Tibial artery (tissue), 4 donors: ENCODE measurements around the gene NRXN3.

Experiments used
- DNase-seq, 2 donors: peaks; one replicate each; pipeline ENCODE4 v3.0.0-alpha.2; 2019
- H3K27ac ChIP-seq, 2 donors: fragments of 200-600 bp; sonication (generic) in 1 of 2; 1 replicate in 1 of 2; 2 replicates in 1 of 2; pipeline ENCODE4 v1.5.1; 2018 to 2019; ENCODE audit warnings: mild to moderate bottlenecking in 1 of 2
- H3K27me3 ChIP-seq, 2 donors: fragments of 200-600 bp; sonication (generic) in 1 of 2; one replicate each; pipeline versions ENCODE4 v1.5.1 to v1.6.0; 2016 to 2019
- H3K36me3 ChIP-seq, 3 donors: fragments of 200-600 bp; sonication (generic) in 2 of 3; one replicate each; pipeline ENCODE4 v1.5.1; 2016 to 2019; ENCODE audit warnings: mild to moderate bottlenecking in 2 of 3
- H3K4me1 ChIP-seq, 4 donors: fragments of 200-600 bp; sonication (generic) in 2 of 4; 1 replicate in 3 of 4; 2 replicates in 1 of 4; pipeline ENCODE4 v1.5.1; 2016 to 2019
- H3K4me3 ChIP-seq, 2 donors: fragments of 200-600 bp; sonication (generic) in 1 of 2; 1 replicate in 1 of 2; 2 replicates in 1 of 2; pipeline ENCODE4 v1.5.1; 2018 to 2019; ENCODE audit warnings: mild to moderate bottlenecking in 2 of 2
- H3K9me3 ChIP-seq, 3 donors: fragments of 200-600 bp; sonication (generic) in 1 of 3; one replicate each; pipeline ENCODE4 v1.5.1; 2016 to 2019
- CTCF ChIP-seq, 2 experiments: fragments of 200-600 bp in 1 of 2; fragments of 450-650 bp in 1 of 2; IDR thresholded peaks; one replicate each; pipeline ENCODE4 v1.5.1; 2017 to 2019; ENCODE audit warnings: antibody characterized with exemption in 2 of 2, mild to moderate bottlenecking in 1 of 2, moderate library complexity in 1 of 2
- intact Hi-C: fragments of 100-400 bp; cut with DNase I; formaldehyde crosslinking; loops from one replicate; pipeline ENCODE4 v1.15.0; 2023; ENCODE audit warnings: low total_unique reads

NRXN3 gene

GRCh38 chr14:79837699-79838098 is 1667.5 kb downstream of the NRXN3 start:
- Histone ChIP-seq H3K4me1 (peaks cover 0 to 13% (median 0%) of the 10 kb centered on the region in 4 donors), H3K27ac (no peak overlapping the region), H3K27me3 (no peaks in the 10 kb centered on the region), H3K9me3 (no peaks in the 10 kb centered on the region), H3K36me3 (no peaks in the 10 kb centered on the region), H3K4me3 (no peak overlapping the region)
- DNase-seq = no peak
- no peak for TF ChIP-seq CTCF (IDR thresholded peaks at IDR 0.05)
- intact Hi-C loops = no loop called here

GRCh38 chr14:79840103-79840502 is 1669.9 kb downstream of the NRXN3 start:
- H3K4me3 ChIP-seq = no peak overlapping the region
- no peaks in the 10 kb centered on the region for H3K36me3 ChIP-seq
- no peak overlapping the region for H3K27ac ChIP-seq
- intact Hi-C loops = loop anchor here (5.0 kb wide), 1 partner anchor 1372 kb away; no protein-coding TSS in a partner anchor
- peaks cover 0 to 13% (median 0%) of the 10 kb centered on the region in 4 donors for H3K4me1 ChIP-seq
- H3K27me3 ChIP-seq = no peaks in the 10 kb centered on the region
- DNase-seq = no peak
- TF ChIP-seq CTCF (IDR thresholded peaks at IDR 0.05) = no peak
- no peaks in the 10 kb centered on the region for H3K9me3 ChIP-seq

- Histone ChIP-seq H3K27me3 (no peaks in the 10 kb centered on the region), H3K27ac (no peak overlapping the region), H3K4me3 (no peak overlapping the region), H3K4me1 (peaks cover 0 to 13% (median 0%) of the 10 kb centered on the region in 4 donors), H3K36me3 (no peaks in the 10 kb centered on the region), H3K9me3 (no peaks in the 10 kb centered on the region)
- DNase-seq = no peak
- intact Hi-C loops = loop anchor here (5.0 kb wide), 1 partner anchor 1371 kb away; no protein-coding TSS in a partner anchor
- TF ChIP-seq CTCF (IDR thresholded peaks at IDR 0.05) = no peak
Observed at GRCh38 chr14:79840831-79841230, 1670.7 kb downstream of the NRXN3 start.

DNA sequence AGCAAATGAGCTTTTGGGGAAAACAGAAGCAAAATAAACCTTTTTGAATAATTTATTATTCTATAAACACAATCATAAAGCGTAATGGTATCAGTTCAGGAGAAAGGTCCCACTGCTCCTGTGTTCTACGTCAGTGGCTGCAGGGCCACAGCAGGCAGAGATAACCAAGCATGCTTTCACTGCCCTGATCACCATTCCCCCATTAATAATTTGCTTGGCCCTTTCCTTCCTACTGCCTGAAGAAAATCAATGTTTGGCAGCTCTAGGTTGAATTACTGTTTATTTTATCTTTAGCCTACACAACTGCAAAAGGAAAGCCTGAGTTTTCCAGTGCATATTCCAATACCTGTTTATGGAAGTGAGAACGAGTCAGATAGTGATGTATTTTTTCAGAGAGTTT is 1671.3 kb downstream of the NRXN3 start:
- TF ChIP-seq CTCF (IDR thresholded peaks at IDR 0.05) = no peak
- H3K36me3 ChIP-seq = no peaks in the 10 kb centered on the region
- H3K9me3 ChIP-seq = no peaks in the 10 kb centered on the region
- DNase-seq = no peak
- H3K27ac ChIP-seq = no peak overlapping the region
- H3K4me3 ChIP-seq = no peak overlapping the region
- peaks cover 0 to 13% (median 0%) of the 10 kb centered on the region in 4 donors for H3K4me1 ChIP-seq
- no peaks in the 10 kb centered on the region for H3K27me3 ChIP-seq
- intact Hi-C loops = loop anchor here (5.0 kb wide), 1 partner anchor 1371 kb away; no protein-coding TSS in a partner anchor

DNA sequence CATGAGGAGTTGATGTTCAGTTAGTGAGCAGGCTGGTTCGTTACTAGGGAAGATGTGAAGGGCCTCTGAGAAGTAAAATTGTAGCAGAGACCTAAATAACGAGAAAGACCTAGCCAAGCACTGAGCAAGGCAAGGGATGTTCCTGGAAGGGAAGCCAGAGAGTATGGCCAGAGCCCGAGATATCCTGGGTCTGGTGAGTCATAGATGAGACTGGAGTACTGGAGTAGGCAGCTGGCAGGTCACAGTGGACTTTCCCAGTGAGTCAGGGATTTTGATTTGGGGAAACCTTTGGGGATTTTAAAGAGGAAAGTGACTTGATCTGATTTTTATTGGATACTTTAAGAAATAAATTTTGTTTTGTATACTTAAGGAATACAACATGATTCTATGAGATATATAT is 1672.1 kb downstream of the NRXN3 start:
- H3K4me1 ChIP-seq = peaks cover 0 to 13% (median 0%) of the 10 kb centered on the region in 4 donors
- DNase-seq = peak; percentile 60 to 74
- H3K4me3 ChIP-seq = no peak overlapping the region
- no peak for TF ChIP-seq CTCF (IDR thresholded peaks at IDR 0.05)
- intact Hi-C loops = loop anchor here (5.0 kb wide), 1 partner anchor 1370 kb away; no protein-coding TSS in a partner anchor
- H3K27me3 ChIP-seq = no peaks in the 10 kb centered on the region
- no peaks in the 10 kb centered on the region for H3K36me3 ChIP-seq
- H3K9me3 ChIP-seq = no peaks in the 10 kb centered on the region
- H3K27ac ChIP-seq = no peak overlapping the region
